Islet precursor cell (in vitro differentiated cells): ENCODE data around the gene RAB6B.

Experiments
- DNase-seq: peaks from one replicate; pipeline ENCODE4 v3.0.0-alpha.2; 2018

The RAB6B gene

GRCh38 chr3:133880886-133881455 is 14.7 kb downstream of the RAB6B start:
- DNase-seq = peak; percentile 37

GRCh38 chr3:133880287-133880686 is 15.4 kb downstream of the RAB6B start:
- peak; percentile 40 for DNase-seq

- no peak for DNase-seq
Observed at GRCh38 chr3:133878518-133878917, 17.2 kb downstream of the RAB6B start.

GRCh38 chr3:133877221-133877620 is 18.5 kb downstream of the RAB6B start:
- no peak for DNase-seq

GRCh38 chr3:133874761-133875438 is 20.8 kb downstream of the RAB6B start:
- DNase-seq = no peak

- DNase-seq = no peak
Observed at GRCh38 chr3:133874344-133874743, 21.3 kb downstream of the RAB6B start.

GRCh38 chr3:133872781-133873180 is 22.9 kb downstream of the RAB6B start:
- no peak for DNase-seq

GRCh38 chr3:133872161-133872560 is 23.5 kb downstream of the RAB6B start:
- no peak for DNase-seq

GRCh38 chr3:133871368-133872090 is 24.2 kb downstream of the RAB6B start:
- DNase-seq = no peak

- no peak for DNase-seq
Observed at GRCh38 chr3:133870822-133871221, 24.9 kb downstream of the RAB6B start.

- DNase-seq = no peak
Observed at GRCh38 chr3:133869586-133869985, 26.1 kb downstream of the RAB6B start.

GRCh38 chr3:133868758-133869475 is 26.8 kb downstream of the RAB6B start:
- DNase-seq = no peak

- no peak for DNase-seq
Observed at GRCh38 chr3:133868186-133868585, 27.5 kb downstream of the RAB6B start.

GRCh38 chr3:133866141-133866540 is 29.5 kb downstream of the RAB6B start:
- no peak for DNase-seq

- no peak for DNase-seq
Observed at GRCh38 chr3:133865136-133865855, 30.4 kb downstream of the RAB6B start.

GRCh38 chr3:133864616-133865015 is 31.1 kb downstream of the RAB6B start:
- DNase-seq = no peak

GRCh38 chr3:133863911-133864310 is 31.8 kb downstream of the RAB6B start:
- no peak for DNase-seq

- no peak for DNase-seq
Observed at GRCh38 chr3:133862161-133862560, 33.5 kb downstream of the RAB6B start.

GRCh38 chr3:133860519-133860918 is 35.2 kb downstream of the RAB6B start:
- DNase-seq = no peak

GRCh38 chr3:133859381-133860234 is 36.1 kb downstream of the RAB6B start:
- DNase-seq = no peak

- no peak for DNase-seq
Observed at GRCh38 chr3:133857767-133858166, 37.9 kb downstream of the RAB6B start.

- DNase-seq = no peak
Observed at GRCh38 chr3:133856316-133856715, 39.4 kb downstream of the RAB6B start.
